Left forelimb (tissue), 1 donor: ENCODE results near the gene TYW5.

ENCODE experiments used
- DNase-seq: peaks from one replicate; pipeline ENCODE4 v3.0.0-alpha.2; 2018; ENCODE audit warnings: low spot score

Gene TYW5

DNA sequence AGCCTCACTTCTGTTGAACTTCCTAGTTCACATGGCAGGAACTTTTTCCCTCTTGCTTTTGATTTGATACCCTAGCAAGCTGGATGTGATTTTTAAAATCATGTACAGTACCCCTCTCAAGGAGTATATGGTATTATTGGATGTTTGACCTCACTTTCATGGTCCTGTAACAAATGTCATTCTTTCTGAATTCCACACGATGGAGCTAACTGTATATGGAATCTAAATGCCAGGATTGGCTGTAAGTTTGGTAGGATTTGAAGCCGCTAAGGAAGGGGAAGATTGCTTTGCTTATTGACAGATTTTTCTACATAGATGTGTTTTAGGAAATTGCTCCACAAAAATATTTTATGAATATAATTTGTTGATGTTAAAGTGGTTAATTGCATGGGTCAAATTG lies 18.4 kb upstream of the TYW5 start:
- no peak for DNase-seq

DNA sequence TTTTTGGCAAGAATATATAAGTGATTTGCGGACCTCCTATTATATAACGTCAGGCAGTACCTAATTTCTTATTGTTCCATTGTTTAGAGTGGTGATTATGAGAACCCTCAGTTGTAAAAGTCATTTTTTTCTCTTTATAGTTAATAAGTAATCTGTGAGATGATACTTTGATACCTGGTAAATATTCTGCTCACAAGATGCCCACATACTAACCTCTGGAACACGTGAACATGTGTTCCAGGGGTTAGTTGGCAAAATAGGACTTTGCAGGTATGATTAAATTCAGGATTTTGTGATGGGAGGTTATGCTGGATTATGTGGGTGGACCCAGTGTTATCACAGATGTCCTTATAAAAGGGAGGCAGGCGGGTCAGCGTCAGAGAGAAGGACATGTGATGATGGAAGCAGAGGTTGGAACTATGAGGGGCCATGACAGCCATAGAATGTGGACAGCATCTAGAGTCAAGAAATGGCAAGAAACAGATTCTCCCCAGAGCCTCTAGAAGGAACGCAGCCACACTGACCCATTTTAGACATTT lies 16.9 kb upstream of the TYW5 start:
- DNase-seq = no peak

DNA sequence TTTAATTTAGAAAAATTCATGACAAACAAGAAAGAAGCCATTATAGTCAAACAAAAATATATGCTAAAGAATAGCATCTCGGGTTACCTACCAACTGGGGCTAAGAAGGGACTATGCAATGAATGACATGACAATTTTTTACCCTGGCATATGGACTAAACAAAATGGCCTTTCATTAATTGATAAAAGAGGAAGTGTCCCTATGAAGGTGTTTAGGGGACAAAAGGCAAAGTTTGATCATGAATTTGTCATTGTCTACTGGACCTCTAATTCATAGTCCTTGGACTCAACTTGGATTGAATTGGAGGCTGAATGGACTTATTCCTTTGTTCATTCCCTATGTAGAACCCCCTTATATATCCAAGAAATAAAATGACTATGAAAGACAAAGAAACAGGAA lies 12.8 kb upstream of the TYW5 start:
- DNase-seq = no peak

DNA sequence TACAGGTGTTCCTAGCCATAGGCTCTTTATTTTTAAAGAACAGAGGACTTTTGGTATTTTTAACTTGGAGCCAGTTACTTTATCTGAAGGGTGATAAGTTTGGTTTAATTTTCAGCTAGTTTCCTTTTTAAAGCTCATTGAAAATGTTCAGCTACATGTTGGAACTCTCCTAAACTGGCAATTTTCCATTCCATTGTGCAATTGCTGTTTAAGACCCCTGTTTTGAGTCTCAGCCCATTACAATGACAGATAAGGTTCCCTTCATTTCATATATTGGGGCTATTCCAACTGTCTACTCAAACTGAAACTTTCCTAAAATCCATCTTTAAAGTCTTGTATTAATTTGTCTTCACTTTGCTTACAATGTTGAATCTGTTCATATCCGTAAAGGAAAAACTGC lies 11.7 kb upstream of the TYW5 start:
- DNase-seq = no peak

DNA sequence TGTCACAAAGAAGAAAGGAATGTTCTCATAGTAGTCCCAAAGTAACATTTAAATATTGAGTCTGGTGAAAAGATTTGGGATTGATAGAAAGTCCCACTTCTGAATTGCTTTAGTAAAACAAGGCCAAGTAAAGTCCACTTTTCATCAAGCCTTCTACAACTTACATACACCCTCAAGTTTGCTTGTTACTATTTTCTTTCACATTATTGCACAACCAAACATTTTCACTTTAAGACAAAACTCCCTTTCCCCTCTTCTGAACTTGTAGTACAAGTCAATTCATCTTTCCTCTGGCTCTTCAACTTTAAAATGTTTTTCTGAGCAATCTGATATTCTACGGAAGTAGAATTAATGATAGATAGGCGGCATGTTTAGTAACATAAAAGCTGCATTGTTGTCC lies 11.1 kb upstream of the TYW5 start:
- no peak for DNase-seq

DNA sequence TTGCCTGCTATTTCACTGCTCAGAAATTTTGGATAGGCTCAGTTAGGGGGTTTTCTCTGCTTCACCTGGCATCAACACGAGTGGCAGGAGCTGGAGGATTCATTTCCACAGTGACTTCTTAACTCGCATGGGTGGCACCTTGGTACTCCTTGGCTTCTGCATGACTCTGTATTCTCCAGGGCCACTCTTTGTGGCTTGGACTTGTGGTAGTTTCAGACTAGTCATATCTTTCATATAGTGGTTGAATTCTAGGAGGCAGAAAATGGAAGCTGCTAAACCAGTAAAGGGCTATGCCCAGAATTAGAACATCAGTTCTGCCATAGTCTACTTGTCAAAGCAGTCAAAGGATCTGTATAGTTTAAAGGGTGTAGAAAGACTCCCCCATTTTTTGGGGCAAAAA lies 6.9 kb upstream of the TYW5 start:
- no peak for DNase-seq

DNA sequence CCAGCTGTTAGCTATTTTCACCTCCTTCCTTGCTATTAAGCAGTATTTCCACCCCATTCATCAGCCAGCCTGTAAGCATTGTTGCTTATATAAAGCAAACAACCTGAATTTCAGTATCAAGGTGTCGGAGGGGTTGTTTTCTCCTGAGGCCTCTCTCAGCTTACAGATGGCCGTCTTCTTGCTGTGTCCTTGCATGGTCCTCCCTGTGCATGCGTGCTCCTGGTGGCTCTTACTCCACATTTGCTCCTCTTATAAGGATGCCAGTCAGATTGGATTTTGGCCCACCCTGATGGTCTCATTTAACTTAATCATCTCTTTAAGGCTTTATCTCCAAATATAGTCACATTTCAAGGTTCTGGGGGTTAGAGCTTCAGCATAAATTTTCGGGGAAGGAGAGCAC lies 2.7 kb upstream of the TYW5 start:
- DNase-seq = no peak

DNA sequence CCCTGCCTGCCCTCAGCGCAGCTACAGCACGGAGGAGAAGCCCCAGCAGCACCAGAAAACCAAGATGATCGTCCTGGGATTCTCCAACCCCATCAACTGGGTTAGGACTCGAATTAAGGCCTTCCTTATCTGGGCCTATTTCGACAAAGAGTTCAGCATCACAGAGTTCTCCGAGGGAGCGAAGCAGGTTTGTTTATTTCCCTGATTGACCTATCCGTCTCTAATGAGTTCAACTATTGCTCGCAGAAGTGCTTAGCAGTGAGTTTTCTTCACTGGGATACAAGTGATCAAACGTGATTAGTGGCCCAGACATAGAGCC lies 730 bp upstream of the TYW5 start:
- DNase-seq = no peak

DNA sequence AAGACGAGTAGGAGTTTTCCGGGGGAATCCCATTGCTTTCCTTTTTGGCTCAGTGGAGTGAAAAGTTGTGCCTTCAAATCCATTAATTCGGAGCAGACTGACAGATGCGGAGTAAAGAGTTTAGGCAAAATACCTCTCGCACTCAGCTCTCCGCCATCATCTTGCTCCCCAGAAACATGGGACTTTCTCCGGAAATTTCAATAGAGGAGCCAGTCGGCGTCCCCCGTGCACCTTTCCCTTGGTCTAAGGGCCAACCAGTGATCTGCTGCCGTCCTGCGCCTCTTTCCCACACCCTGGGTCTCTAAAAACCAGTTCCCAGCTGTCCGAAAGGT lies 318 bp downstream of the TYW5 start:
- no peak for DNase-seq

DNA sequence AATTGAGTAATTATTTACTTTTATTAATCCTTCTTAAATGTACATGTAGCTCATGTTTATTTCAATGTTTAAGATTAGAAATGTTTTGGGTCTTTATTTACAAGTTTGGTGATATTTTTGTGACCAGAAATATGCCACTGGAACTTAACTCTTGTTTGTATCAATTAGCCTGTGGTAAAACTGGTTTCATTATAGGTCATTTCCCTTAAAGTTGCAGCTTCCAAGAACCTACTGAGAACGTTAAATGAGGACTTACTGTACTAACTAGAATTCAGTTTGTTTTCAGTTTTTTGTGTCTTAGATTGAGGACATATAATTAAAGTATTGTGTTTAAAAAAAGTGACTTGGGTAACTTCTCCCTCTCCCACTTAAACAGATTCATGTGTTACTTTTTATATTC lies 4.3 kb downstream of the TYW5 start:
- no peak for DNase-seq

DNA sequence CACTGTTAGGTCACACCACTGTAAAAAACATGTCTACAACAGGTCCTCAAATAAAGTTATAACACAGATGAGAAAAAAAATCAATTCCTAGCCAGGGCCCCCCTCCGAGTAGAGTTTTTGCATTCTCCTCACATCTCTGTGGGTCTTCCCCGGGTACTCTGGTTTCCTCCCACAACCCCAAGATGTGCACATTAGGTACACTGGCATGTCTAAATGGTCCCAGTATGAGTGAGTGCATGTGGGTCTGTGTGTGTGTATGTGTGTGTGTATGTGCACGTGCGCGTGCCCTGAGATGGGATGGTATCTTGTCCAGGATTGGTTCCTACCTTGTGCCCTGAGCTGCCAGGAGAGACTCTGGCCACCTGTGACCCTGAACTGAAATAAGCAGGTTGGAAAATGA lies 4.9 kb downstream of the TYW5 start:
- DNase-seq = no peak

DNA sequence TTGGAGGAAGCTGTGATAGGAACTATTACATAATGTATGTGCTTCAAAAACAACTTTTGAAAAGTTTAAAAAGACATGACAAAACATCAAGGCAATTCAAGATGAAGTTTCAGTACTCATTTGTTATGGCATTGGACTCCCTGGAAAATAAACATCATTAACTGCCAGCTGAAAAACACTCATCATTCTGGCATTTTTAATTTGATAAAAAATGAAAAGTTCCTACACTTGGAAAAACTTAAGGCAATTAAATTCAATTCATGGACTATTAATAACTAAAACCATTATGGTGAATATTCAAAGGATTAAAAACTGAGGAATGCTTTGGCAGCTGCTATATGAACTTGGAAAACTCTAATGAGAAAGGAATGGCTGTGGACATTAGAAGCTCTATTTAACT lies 8.5 kb downstream of the TYW5 start:
- DNase-seq = no peak

DNA sequence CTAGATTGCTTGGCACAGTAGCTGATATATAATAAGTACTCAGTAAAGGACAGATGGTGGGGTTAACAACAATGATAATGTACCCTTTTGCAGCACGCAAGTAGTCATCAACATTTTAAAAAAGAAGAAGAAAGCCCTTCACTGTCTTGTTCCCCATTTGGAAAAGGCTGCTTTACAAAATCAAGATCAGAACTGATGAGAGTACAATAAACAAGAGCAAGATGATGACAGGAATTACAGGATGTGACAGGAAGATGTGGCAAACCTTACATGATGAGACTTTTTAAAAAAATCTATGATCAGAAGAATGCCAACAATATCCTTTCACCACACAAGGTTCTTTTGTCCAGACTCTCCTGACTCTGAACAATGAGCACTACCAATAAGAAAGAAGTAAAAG lies 9.1 kb downstream of the TYW5 start:
- no peak for DNase-seq

DNA sequence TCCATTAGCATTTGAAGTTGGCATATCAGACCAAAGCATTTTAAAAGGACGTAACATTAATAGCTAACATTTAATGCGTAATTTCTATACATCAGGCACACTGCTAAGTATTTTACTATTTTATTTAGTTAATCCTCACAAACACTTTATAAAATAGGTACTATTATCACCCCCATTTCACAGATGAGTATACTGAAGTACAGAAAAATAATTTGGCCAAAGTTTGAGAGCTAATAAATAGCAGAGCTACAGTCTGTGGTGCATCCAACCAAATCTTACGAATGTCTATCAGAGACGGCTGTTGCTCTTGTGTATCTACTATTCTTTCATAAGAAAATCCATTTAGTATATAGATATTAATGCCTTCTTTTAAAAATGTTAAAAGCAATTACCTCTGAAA lies 11.9 kb downstream of the TYW5 start:
- no peak for DNase-seq

DNA sequence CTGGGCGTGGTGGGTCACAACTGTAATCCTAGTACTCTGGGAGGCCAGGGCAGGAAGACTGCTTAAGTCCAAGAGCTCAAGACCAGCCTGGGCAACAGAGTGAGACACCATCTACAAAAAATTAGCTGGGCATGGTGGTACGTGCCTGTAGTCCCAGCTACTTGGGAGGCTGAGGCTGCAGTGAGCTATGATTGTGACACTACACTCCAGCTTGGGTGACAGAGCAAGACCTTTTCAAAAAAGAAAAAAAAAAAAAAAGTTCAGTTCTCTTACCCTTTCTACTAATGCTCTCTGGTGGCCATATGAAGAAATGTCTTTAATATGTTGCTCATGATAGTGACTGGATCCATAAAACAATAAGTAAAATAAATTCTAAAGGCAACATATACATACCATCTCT lies 14.9 kb downstream of the TYW5 start:
- no peak for DNase-seq

DNA sequence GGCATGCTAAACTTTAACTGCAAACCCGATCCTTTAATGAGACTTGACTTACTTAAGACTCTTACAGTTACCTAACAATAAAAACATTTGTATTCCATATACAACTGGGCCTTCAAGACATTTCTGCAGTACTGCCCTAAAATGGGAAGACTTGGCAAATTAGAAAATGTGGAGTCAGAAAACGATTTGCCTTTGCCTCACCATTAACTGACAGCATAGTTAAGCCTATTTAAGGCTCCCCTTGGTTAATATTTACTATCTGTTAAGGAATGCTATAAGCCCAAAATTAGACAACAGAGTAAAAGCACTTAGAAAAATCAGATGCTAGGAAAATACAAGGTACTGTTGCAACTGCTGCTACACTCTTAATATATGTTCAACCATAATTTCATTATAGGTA lies 18.7 kb downstream of the TYW5 start:
- no peak for DNase-seq

DNA sequence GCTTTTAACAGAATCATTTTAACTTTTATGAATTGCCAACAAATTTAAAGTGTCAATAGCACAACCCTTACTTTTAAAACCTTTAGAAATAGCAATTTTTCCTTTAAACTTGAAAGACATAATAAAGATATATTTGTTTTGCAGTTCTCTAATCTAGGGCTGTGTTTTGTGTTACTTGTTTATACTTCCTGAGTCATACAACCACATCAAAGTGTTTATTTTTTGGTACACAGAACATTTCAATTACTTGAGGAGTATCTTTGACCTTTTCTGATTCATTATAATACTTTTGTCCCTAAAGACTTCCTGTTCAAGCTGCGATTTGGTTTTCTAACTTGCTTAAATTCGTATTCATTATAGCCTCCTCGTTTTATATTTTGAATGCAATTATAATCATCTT lies 21.8 kb downstream of the TYW5 start:
- DNase-seq = no peak

DNA sequence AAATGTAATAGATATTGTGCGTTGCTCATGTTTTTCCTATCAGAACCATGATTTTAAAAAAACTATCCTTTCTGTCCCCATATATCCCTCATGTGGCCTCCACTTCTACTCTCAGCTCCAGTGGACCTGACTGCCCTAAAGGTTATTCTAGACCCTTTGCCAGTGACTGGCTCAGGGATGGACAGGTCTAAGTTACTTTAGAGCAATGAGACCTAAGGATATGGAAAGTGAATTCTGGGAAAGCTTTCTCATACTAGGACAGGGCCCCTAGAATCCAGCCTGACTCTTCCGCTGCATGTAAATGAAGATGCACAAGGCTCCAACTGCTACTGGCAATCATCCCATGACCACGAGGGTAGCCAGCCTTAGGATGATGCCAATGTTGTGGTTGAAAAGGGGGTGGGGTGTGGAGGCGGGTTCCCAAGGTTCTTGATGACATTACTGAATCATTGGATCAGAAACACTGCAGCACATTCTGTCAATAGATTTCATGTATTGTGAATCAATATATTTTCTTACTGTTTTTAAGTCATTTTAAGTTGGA lies 22.9 kb downstream of the TYW5 start:
- DNase-seq = no peak

DNA sequence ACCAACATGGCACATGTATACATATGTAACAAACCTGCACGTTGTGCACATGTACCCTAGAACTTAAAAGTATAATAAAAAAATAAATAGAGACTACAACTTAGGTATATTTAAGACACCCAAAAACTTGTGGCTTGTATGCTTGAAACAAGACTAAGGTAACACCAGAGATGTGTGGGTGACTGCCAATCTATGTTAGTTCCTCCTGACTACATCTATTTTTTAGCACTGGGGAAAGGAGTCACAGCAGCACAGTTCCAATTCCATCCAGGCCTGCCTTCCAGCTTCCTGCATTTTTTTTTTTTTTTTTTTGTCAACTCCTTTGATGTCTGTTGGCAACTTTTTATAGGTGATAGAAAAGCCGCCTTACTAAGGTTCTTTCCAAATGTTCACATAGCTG lies 26.0 kb downstream of the TYW5 start:
- no peak for DNase-seq

DNA sequence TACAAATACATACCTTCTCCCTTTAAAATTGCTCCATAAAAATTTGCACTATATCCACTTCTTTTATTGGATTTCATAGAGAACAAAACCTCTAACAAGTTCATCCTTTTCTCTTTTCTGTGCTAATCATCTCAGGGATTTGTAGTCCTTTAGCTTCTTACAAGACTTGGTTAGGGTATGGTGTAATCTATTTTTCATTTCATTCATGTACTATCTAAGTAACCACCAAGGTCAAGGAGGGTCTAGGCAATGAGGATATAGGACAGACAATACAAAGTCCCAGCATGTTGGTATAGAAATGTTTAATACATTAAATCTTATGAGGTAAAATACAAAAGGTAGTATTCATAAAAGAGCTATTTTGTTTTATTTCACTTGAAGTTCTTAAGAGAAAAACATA lies 26.7 kb downstream of the TYW5 start:
- DNase-seq = no peak

DNA sequence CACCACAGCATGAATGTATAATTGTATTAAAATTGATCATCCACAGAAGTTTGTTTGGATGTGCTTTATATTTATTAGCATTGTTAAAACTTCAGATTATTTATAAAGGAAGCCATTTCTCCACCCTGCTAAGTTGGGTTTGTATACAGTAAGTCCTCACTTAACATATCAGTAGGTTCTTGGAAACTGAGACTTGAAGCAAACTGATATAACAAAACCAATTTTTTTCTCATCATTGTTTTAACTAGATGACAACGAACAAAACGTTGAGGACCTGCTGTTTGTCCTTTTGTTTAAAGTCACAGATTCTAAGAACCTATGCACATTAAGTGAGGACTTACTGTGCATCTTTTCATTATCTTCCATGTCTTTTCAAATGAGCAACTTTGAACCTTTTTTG lies 27.1 kb downstream of the TYW5 start:
- DNase-seq = no peak

DNA sequence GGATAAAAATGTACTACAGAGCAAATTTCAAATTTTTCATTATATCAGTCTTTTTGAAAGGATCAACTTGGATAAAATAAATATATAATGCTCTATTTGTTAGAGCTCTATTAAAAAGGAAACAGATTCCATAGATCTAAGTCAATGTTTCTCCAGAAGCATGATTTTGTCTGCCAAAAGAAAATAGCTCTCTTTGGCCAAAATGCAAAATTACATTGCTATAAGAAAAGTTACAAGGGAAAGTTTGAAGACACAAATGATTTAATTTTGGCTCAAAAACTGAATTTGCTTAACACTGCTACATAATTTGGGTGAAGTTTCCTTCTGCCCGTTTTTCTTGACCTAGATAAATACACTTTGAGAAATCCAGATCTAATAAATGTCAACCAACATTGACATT lies 28.5 kb downstream of the TYW5 start:
- DNase-seq = no peak

DNA sequence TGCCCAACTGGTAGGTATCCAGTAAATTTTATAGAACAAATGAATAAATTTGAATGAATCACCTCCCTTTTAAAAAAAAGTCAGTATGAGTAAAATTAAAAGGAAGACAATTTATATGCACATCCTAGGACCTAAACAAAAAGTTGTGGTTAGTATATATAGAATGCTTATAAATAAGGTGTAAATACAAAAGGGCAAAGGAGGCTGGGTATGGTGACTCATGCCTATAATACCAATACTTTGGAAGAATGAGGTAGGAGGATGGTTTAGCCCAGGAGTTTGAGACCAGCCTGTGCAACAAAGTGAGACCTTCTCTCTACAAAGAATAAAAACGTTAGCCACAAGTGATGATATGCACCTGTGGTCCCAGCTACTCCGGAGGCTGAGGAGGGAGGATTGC lies 31.4 kb downstream of the TYW5 start:
- DNase-seq = no peak

DNA sequence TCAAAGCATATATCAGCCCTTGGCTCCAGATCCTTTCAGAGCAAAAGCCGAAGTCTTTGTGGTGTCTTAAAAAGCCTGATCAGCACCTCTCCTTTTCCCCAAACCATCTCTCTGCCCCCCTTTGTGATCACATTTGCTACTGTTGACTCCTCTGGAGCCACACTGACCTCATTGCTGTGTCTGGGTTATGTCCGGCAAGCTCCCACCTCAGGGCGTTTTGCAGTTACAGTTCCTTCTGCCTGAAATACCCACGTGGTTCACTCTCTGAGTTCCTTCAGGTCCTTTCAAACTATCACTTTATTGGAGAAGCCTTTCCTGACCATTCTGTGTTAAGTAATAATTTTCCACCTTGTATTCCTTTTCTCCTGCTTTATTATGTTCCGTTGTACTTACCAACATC lies 32.4 kb downstream of the TYW5 start:
- no peak for DNase-seq

DNA sequence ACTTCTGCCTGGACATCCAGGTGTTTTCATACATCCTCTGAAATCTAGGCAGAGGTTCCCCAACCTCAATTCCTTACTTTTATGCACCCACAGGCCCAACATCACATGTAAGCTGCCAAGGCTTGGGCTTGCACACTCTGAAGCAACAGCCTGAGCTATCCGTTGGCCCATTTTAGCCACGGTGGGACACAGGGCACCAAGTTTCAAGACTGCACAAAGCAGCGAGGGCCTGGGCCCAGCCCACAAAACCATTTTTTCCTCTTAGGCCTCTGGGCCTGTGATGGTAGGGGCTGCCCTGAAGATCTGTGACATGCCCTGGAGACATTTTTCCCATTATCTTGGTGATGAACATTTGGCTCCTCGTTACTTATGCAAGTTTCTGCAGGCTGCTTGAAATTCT lies 38.3 kb downstream of the TYW5 start:
- no peak for DNase-seq
